GM12874 (cell line): ENCODE results near the gene TMCC3.

ENCODE experiments used
- TF ChIP-seq, protein P1 (sequence below): IDR thresholded peaks from 2 replicates; pipeline ENCODE4 v1.5.1; 2011; ENCODE audit warnings: low read depth, mild to moderate bottlenecking, control low read depth, low read length, moderate library complexity; ENCODE audit not compliant: insufficient read depth

TMCC3 gene

DNA sequence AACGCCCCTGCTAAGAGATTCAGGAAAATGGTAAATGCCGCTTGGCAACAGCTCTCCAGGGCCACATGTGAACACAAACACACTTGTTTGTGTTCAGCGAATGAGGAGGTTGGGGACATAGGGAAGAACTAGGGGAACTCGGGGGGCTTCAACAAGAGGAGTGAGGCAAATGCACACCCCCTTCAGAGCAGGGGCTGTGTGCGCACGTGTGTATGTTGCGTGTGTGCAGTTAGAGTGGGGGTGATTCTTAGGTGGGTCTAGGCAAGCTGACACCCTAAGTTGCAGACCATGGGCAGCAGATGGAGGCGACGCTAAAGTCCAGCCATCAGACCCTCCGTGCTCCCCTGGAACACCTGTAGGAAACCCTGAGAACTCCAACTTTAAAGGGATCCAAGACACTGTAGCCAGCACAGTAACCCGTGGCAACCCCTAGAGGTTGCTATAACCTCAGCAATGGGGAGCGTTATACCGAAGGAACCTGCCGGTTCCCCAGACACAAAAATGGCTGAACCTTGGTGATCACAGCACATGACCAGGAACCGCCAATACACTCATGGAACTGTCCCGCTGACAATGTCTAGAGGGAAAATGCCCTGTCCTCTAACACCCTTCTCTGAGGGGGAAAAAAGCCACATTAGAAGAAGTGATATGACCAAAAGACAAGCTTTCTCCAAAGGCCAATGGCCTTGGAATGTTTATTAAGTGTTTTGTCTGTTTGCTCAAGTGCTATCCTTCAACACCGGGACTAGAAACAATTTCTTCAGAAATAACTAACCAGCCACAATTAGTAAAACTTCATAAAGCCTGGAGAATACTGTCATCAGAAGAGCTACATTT is 104.2 kb downstream of the TMCC3 start:
- TF ChIP-seq, protein P1, sequence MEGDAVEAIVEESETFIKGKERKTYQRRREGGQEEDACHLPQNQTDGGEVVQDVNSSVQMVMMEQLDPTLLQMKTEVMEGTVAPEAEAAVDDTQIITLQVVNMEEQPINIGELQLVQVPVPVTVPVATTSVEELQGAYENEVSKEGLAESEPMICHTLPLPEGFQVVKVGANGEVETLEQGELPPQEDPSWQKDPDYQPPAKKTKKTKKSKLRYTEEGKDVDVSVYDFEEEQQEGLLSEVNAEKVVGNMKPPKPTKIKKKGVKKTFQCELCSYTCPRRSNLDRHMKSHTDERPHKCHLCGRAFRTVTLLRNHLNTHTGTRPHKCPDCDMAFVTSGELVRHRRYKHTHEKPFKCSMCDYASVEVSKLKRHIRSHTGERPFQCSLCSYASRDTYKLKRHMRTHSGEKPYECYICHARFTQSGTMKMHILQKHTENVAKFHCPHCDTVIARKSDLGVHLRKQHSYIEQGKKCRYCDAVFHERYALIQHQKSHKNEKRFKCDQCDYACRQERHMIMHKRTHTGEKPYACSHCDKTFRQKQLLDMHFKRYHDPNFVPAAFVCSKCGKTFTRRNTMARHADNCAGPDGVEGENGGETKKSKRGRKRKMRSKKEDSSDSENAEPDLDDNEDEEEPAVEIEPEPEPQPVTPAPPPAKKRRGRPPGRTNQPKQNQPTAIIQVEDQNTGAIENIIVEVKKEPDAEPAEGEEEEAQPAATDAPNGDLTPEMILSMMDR, result peak; percentile 67

DNA sequence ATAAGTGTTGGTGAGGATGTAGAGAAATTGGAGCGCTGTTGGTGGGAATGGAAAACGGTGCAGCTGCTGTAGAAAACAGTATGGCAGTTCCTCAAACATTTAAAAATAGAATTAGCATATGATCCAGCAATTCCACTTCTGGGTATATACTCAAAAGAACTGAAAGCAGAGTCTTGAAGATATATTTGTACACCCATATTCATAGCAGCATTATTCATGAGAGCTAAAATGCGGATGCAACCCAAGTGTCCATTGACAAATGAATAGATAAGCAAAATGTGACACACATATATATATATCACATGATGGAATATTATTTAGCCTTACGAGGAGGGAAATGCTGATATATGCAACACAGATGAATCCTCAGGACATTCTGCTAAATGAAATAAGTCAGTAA is 106.0 kb downstream of the TMCC3 start:
- TF ChIP-seq, protein P1, result no peak

- TF ChIP-seq, protein P1, result no peak
Observed at GRCh38 chr12:94538318-94538717, 112.0 kb downstream of the TMCC3 start.

GRCh38 chr12:94536040-94536965 is 114.1 kb downstream of the TMCC3 start:
- TF ChIP-seq, protein P1, result no peak

DNA sequence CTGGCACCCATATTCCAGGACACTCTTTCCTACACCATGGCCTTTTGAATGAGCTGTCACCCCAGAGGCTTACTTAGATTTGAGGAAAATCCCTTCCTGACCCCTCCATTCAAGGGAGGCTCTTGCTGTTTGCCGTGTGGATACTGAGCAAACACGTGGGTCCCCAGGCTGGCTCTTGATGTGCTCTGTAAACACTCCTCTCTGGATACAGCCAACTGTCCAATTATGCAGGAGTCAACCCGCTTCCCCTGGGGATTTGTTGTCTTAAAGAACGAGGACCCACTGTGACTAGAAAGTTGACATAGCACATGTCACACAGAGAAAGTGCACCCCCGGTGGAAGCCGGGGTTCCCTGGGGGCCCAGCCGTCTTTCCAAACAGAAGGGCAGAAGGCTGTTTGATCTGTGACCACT is 114.8 kb downstream of the TMCC3 start:
- TF ChIP-seq, protein P1, result no peak

- TF ChIP-seq, protein P1, result no peak
Observed at GRCh38 chr12:94534774-94535509, 115.4 kb downstream of the TMCC3 start.
